ENCODE results near the gene MARCHF4. TPM values are rescaled to one million over a fixed set of nuclear protein-coding genes. Genes with fewer than 3 reads are reported as not detected.

Gene MARCHF4
- total and polyA plus RNA-seq, 2 of the 8 experiments (the other 6 are each of a cell fraction or from before 2014, with no cell fraction given) = 1.9 to 2.9 TPM

DNA sequence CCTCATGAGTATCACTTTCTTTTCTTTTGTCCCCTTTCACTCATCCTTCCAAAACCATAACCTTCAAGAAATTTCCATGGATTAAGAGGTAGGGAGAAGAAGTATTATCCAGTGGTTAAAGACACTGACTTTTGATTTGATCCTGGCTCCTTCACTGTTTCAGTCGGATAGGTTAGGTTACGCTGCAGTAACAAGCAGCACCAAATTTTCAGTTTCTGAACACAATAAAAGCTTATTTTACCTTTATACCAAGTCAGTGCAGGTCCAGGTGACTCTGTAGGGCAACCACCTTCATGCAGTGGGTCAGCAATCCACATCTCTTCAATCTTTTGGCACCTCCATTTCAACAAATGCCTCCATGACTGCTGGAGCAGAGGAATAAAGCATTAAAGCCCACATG, 15.0 kb upstream of the MARCHF4 start (continued):
- TF ChIP-seq, protein P1, sequence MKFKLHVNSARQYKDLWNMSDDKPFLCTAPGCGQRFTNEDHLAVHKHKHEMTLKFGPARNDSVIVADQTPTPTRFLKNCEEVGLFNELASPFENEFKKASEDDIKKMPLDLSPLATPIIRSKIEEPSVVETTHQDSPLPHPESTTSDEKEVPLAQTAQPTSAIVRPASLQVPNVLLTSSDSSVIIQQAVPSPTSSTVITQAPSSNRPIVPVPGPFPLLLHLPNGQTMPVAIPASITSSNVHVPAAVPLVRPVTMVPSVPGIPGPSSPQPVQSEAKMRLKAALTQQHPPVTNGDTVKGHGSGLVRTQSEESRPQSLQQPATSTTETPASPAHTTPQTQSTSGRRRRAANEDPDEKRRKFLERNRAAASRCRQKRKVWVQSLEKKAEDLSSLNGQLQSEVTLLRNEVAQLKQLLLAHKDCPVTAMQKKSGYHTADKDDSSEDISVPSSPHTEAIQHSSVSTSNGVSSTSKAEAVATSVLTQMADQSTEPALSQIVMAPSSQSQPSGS (IDR thresholded peaks at IDR 0.05; ENCODE audit: low read length) = no peak
- no peak for TF ChIP-seq NRF1 (IDR thresholded peaks at IDR 0.05; ENCODE audit: low read depth, low read length)
- TF ChIP-seq GTF2F1 (IDR thresholded peaks at IDR 0.05; ENCODE audit: borderline replicate concordance, low read depth, low read length) = no peak
- TF ChIP-seq KDM4A (IDR thresholded peaks at IDR 0.05; ENCODE audit: low read depth, low read length, severe bottlenecking) = no peak
- TF ChIP-seq TAF7 (optimal IDR thresholded peaks at IDR 0.05; ENCODE audit: borderline replicate concordance, low read depth, low read length) = no peak
- no peak for TF ChIP-seq MAFK (IDR thresholded peaks at IDR 0.05; ENCODE audit: low read depth, low read length)
- TF ChIP-seq SP4 (IDR thresholded peaks at IDR 0.05; ENCODE audit: low read length) = no peak
- TF ChIP-seq CHD2 (IDR thresholded peaks at IDR 0.05; ENCODE audit: low read length) = no peak
- TF ChIP-seq RFX5 (IDR thresholded peaks at IDR 0.05; ENCODE audit: borderline replicate concordance, low read depth, low read length) = no peak
- TF ChIP-seq, protein P2, sequence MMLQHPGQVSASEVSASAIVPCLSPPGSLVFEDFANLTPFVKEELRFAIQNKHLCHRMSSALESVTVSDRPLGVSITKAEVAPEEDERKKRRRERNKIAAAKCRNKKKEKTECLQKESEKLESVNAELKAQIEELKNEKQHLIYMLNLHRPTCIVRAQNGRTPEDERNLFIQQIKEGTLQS (IDR thresholded peaks at IDR 0.05; ENCODE audit: insufficient read depth, low read depth, low read length) = no peak

Measured in H1 (cell line).